ENCODE measurements around the gene HMCN2.

The HMCN2 gene

GRCh38 chr9:130309689-130310455 lies 44.3 kb downstream of the HMCN2 start:
- DNase-seq: no peak

GRCh38 chr9:130310456-130310855 lies 44.9 kb downstream of the HMCN2 start:
- DNase-seq: no peak

GRCh38 chr9:130311003-130311402 lies 45.4 kb downstream of the HMCN2 start:
- DNase-seq: no peak

GRCh38 chr9:130311408-130312140 lies 46.0 kb downstream of the HMCN2 start:
- DNase-seq: no peak

- no peak for DNase-seq
Observed at GRCh38 chr9:130313103-130313858, 47.7 kb downstream of the HMCN2 start.

GRCh38 chr9:130315446-130316226 lies 50.1 kb downstream of the HMCN2 start:
- DNase-seq: no peak

DNA sequence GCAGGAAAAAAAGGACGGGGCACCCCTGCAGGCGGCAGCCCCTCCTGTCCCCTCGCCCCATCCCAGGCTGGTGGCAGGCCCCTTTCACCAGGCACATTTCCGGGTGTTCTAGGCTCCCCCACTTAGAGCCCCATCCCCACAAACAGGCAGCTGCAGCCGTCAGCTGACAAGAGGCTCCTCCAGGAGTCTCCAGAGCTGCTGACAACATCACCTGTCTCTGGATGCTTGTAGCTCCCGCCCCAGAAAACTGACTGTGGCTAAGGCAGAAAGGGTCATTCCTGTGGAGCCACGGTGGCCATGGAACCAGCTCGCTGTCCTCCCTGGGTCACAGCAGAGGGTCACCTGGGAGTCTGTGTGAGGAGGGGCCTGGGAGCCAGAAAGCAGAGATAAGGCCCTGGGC lies 50.9 kb downstream of the HMCN2 start:
- no peak for DNase-seq

DNA sequence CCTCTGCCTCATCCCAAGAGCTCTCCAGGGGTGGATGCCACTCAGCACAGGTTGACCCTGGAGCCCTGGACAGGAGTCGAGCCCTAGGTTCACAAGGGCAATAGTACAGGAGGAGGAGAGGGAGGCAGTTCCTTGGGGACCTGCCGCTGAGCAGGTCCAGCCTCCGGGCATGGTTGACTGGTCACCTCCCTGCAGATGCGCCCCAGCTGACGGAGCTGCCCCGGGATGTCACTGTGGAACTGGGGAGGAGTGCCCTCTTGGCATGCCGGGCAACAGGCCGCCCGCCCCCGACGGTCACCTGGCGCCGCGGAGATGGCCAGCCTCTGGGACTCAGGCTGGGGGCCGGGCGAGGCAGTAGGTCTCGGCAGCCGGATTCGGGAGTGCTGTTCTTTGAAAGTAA lies 53.7 kb downstream of the HMCN2 start:
- no peak for DNase-seq

- no peak for DNase-seq
Observed at GRCh38 chr9:130319944-130320712, 54.6 kb downstream of the HMCN2 start.

GRCh38 chr9:130320723-130321481 lies 55.3 kb downstream of the HMCN2 start:
- DNase-seq: no peak

- no peak for DNase-seq
Observed at GRCh38 chr9:130321539-130321938, 56.0 kb downstream of the HMCN2 start.

- no peak for DNase-seq
Observed at GRCh38 chr9:130323051-130323745, 57.6 kb downstream of the HMCN2 start.

DNA sequence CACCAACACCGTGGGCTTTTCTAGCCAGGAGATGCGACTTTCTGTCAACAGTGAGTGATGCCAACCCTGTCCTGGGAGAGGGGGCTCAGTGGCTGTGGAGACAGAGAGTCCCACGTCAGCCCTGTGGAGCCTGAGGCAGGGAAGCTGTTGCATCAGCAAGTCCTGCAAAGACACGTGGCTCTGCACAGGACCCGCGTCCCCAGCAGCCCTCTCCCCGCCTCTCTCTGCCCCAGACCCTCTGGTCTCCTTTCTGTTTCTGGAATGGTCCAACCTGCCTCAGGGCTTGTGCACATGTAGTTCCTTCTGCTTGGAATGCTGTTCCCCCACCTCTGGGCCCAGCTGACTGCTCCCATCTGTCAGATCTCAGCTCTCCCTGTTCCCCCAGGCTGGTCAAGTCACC lies 60.4 kb downstream of the HMCN2 start:
- no peak for DNase-seq

DNA sequence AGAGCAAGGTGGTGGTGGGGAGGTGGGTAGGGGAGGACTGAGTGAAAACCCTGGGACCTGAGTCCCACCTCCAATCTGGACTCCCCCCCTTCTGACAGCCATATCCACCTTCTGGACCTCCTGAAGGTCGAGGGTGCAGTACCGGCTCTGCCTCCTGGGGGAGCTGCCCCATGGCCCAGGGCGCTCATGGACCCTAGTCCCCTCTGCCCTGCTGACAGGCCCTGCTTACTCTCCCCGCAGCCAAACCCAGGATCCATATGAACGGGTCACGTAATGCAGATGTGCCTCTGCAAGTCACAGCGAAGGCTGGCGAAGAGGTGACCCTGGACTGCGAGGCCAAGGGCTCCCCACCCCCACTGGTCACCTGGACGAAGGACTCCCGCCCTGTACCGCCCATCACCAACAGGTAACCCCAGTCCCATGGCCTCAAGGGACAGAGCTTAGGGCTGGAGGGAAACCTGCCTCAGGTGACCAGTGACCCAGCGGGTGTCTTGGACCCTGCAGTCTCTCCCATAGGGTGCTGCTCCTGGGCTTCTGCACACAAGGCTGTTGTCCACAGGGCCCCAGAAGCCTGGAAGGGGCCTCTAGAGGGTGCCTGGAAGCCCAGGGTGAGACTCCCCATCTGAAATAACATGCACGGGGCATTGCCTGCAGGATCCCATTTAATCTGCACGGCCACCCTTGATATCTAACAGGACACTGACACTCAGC lies 61.7 kb downstream of the HMCN2 start:
- no peak for DNase-seq

DNA sequence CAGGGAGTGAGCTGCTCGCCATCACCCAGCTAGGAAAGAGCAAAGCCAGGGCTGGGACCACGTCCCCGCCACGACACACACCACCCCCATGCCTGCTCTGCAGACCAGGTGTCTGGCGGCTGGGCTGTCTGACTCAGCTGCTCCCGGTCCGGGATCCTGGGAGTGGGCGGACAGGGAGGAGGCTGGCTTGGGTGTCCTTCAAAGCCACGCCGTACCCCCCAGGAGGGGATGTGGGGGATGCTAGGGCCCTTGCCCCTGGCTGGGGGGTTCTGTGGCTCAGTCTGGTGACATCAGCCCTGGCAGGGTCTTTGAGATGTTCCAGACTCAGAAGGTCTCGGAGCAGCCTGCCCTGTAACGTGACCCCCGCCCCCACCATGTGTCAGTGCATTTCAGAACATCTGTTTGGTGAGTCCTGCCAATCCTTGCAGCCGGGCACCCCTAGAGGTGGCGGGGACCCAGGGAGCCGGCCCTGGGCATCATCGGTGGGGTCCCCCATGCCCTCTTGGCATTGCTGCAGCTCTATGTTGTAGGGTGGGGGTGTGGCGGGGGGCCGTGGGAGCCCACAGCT lies 62.3 kb downstream of the HMCN2 start:
- DNase-seq: no peak

- no peak for DNase-seq
Observed at GRCh38 chr9:130328349-130328801, 62.8 kb downstream of the HMCN2 start.

DNA sequence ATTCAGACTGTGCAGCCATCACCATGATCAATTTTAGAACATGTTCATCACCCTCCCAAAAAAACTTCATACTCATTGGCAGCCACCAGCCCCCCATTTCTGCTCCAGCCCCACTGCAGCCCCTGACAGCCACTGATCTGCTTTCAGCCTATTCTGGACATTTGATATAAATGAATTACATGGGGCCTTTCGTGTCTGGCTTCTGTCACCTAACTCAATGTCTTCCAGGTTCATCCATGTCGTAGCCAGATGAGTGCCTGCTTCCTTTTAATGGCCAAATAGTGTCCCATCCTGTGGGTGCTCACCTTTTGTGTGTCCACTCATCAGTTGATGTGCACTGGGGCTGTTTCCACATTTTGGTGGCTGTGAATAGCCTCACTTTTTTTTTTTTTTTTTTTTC lies 63.5 kb downstream of the HMCN2 start:
- no peak for DNase-seq

- no peak for DNase-seq
Observed at GRCh38 chr9:130330202-130330862, 64.8 kb downstream of the HMCN2 start.

DNA sequence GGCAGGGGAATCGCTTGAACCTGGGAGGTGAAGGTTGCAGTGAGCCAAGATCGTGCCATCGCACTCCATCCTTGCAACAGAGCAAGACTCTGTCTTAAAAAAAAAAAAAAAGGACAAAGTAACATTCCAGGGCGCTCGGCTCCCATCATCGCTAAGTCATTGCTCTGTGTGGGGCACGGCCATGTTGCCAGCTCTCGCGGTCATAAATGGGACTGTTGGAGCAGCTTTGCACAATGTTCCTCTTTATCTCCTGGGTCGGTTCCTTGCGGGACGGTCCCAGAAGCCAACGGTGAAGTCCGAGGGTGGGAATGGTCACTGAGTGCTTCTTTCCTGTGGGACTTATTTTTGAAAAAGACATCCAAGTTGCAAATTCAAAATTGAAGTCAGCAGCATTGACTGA lies 65.5 kb downstream of the HMCN2 start:
- DNase-seq: no peak

Data from CD4-positive, alpha-beta T cell treated with Interleukin-12 subunit alpha and Interleukin-12 subunit beta, for 1 hour (primary cell).